IPS DF 6.9 (cell line): ENCODE results near the gene NR4A2.
"Not testable (repeated sequence)": the region's sequence is repeated elsewhere in the genome, so short reads cannot be mapped to it uniquely, and the experiment has no call there.

Experiments used
- DNase-seq: peaks from one replicate; pipeline ENCODE4 v3.0.0-alpha.2; 2013; ENCODE audit warnings: low read depth, low spot score
- H3K27ac ChIP-seq: one replicate; pipeline ENCODE4 v1.5.1; 2013; ENCODE audit warnings: low read length, control low read depth
- H3K27me3 ChIP-seq: 2 replicates; pipeline ENCODE4 v1.6.1; 2013; ENCODE audit warnings: mild to moderate bottlenecking, low read length; ENCODE audit not compliant: control insufficient read depth, insufficient read depth
- H3K36me3 ChIP-seq: 2 replicates; pipeline ENCODE4 v1.6.1; 2013; ENCODE audit warnings: low read length; ENCODE audit not compliant: control insufficient read depth, insufficient read depth
- H3K4me1 ChIP-seq: 2 replicates; pipeline ENCODE4 v1.6.1; 2013; ENCODE audit warnings: low read length; ENCODE audit not compliant: control insufficient read depth, insufficient read depth
- H3K4me3 ChIP-seq: 2 replicates; pipeline ENCODE4 v1.5.1; 2013; ENCODE audit warnings: mild to moderate bottlenecking, low read length
- H3K9me3 ChIP-seq: 2 replicates; pipeline ENCODE4 v1.6.1; 2013; ENCODE audit warnings: low read length, inconsistent platforms; ENCODE audit not compliant: control insufficient read depth, insufficient read depth
- WGBS: extraction: QIAGEN DNeasy Blood & Tissue Kit; methylation state at CpG from one replicate; pipeline ENCODE4 v1.1.7; 2013; ENCODE audit warnings: mixed read lengths, missing lambda C conversion rate; ENCODE audit not compliant: insufficient read length, insufficient coverage; 5-methylcytosine and 5-hydroxymethylcytosine counted together

The NR4A2 gene

GRCh38 chr2:156294945-156295580 lies 37.5 kb downstream of the NR4A2 start:
- no peaks in the 10 kb centered on the region for H3K27me3 ChIP-seq
- no peaks in the 10 kb centered on the region for H3K36me3 ChIP-seq
- peaks cover 3% of the 10 kb centered on the region for H3K9me3 ChIP-seq
- no CpG with 5 or more reads among the region's 8 CpGs for WGBS
- no peak overlapping the region for H3K4me3 ChIP-seq
- H3K4me1 ChIP-seq = no peaks in the 10 kb centered on the region
- H3K27ac ChIP-seq = no peak overlapping the region
- DNase-seq = no peak

- not testable (repeated sequence) for DNase-seq, H3K4me3 ChIP-seq, H3K27me3 ChIP-seq, H3K4me1 ChIP-seq, H3K36me3 ChIP-seq, H3K27ac ChIP-seq, H3K9me3 ChIP-seq
- WGBS = no CpG with 5 or more reads among the region's 29 CpGs
Observed at GRCh38 chr2:156293382-156293781, 39.1 kb downstream of the NR4A2 start.

- WGBS = no CpG with 5 or more reads among the region's 5 CpGs
- Histone ChIP-seq H3K27me3 (no peaks in the 10 kb centered on the region), H3K9me3 (no peaks in the 10 kb centered on the region), H3K4me3 (no peak overlapping the region), H3K27ac (no peak overlapping the region), H3K4me1 (no peaks in the 10 kb centered on the region), H3K36me3 (no peaks in the 10 kb centered on the region)
- no peak for DNase-seq
Observed at GRCh38 chr2:156279446-156280150, 52.9 kb downstream of the NR4A2 start.
